WTC11 (cell line): Measurements from ENCODE around the gene FHOD3.

Experiments used
- MLX ChIP-seq: sonication (generic); formaldehyde crosslinking; IDR thresholded peaks from 2 replicates; pipeline ENCODE4 v1.8.1; 2023; ENCODE audit warnings: mild to moderate bottlenecking, missing genetic modification reagents, moderate library complexity
- NR1H2 ChIP-seq: sonication (generic); formaldehyde crosslinking; IDR thresholded peaks from 2 replicates; pipeline ENCODE4 v1.9.0; 2021; ENCODE audit warnings: mild to moderate bottlenecking, moderate library complexity, missing genetic modification reagents
- SMAD4 ChIP-seq: sonication (generic); formaldehyde crosslinking; IDR thresholded peaks from 2 replicates; pipeline ENCODE4 v1.8.0; 2022; ENCODE audit warnings: mild to moderate bottlenecking, missing genetic modification reagents
- SP1 ChIP-seq: sonication (generic); formaldehyde crosslinking; conservative IDR thresholded peaks from 2 replicates; pipeline ENCODE4 v1.8.1; 2022; ENCODE audit warnings: missing genetic modification reagents
- TEAD1 ChIP-seq: sonication (generic); formaldehyde crosslinking; IDR thresholded peaks from 2 replicates; pipeline ENCODE4 v1.8.0; 2022; ENCODE audit warnings: mild to moderate bottlenecking, missing genetic modification reagents
- TF ChIP-seq, protein P1 (sequence below): fragments of 200-600 bp; IDR thresholded peaks from 2 replicates; pipeline ENCODE4 v1.8.0; 2022; ENCODE audit warnings: antibody characterized with exemption

GRCh38 chr18:36380173-36380827 lies 82.8 kb downstream of the FHOD3 start:
- TF ChIP-seq SMAD4 (CRISPR knock-in tag) (no peak), MLX (no peak), NR1H2 (CRISPR knock-in tag) (no peak), TEAD1 (no peak), SP1 (CRISPR knock-in tag) (no peak)
- TF ChIP-seq, protein P1, sequence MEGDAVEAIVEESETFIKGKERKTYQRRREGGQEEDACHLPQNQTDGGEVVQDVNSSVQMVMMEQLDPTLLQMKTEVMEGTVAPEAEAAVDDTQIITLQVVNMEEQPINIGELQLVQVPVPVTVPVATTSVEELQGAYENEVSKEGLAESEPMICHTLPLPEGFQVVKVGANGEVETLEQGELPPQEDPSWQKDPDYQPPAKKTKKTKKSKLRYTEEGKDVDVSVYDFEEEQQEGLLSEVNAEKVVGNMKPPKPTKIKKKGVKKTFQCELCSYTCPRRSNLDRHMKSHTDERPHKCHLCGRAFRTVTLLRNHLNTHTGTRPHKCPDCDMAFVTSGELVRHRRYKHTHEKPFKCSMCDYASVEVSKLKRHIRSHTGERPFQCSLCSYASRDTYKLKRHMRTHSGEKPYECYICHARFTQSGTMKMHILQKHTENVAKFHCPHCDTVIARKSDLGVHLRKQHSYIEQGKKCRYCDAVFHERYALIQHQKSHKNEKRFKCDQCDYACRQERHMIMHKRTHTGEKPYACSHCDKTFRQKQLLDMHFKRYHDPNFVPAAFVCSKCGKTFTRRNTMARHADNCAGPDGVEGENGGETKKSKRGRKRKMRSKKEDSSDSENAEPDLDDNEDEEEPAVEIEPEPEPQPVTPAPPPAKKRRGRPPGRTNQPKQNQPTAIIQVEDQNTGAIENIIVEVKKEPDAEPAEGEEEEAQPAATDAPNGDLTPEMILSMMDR: no peak
